T-helper 1 cell (primary cell): ENCODE data around the gene CRYBB3.
A peak's percentile ranks its signal among the peaks of the same experiment; 100 is the strongest.
"Not testable (repeated sequence)": the region's sequence is repeated elsewhere in the genome, so short reads cannot be mapped to it uniquely, and the experiment has no call there.

Experiments used
- DNase-seq, 5 donors: peaks; one replicate each; pipeline ENCODE4 v3.0.0-alpha.2; 2012 to 2020

Gene CRYBB3

DNA sequence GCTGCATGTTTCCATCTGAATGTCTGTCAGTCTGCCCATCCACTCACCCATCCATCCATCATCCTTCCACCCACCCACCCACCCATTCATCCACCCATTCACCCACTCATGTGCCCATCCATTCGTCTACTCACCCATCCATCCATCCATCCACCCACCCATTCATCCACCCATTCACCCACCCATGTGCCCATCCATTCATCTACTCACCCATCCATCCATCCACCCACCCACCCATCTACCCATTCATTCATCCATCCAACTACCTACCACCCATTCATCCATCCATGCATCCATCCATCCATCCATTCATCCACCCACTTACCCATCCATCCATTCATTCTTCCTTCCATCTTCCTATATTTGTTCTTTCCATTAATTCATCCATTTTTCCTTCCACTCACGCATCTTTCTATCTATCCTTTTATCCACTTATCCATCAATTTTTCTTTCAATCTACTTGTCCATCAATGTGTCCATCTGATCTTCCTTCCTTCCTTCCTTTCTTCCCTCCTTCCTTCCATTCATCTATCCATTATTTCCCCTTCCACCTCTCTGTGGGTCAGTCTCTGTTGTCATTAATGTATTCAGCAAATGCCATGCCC, 8.0 kb downstream of the CRYBB3 start:
- no peak for DNase-seq

GRCh38 chr22:25208328-25208727, 8.7 kb downstream of the CRYBB3 start:
- DNase-seq, result no peak

GRCh38 chr22:25208743-25209505, 9.3 kb downstream of the CRYBB3 start:
- no peak for DNase-seq

- no peak for DNase-seq
Measured at GRCh38 chr22:25210793-25211192, 11.1 kb downstream of the CRYBB3 start.

- no peak for DNase-seq
Measured at GRCh38 chr22:25212337-25212736, 12.7 kb downstream of the CRYBB3 start.

- no peak for DNase-seq
Measured at GRCh38 chr22:25213221-25213620, 13.6 kb downstream of the CRYBB3 start.

DNA sequence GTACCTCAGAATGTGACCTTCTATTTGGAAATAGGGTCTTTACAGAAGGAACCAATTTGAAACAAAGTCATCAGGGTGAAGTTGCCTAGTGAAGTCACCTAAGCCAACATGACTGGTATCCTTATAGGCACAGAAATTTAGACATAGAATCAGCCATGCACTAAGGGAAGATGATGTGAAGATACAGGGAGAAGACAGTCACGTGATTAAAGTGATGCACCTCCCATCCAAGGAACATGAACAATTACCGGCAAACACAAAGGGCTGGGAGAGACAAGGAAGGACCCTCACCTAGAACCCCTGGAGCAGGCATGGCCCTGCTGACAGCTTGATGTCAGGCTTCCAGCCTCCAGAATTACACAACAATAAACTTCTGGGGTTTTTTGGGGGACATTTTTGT, 16.6 kb downstream of the CRYBB3 start:
- DNase-seq, result no peak

DNA sequence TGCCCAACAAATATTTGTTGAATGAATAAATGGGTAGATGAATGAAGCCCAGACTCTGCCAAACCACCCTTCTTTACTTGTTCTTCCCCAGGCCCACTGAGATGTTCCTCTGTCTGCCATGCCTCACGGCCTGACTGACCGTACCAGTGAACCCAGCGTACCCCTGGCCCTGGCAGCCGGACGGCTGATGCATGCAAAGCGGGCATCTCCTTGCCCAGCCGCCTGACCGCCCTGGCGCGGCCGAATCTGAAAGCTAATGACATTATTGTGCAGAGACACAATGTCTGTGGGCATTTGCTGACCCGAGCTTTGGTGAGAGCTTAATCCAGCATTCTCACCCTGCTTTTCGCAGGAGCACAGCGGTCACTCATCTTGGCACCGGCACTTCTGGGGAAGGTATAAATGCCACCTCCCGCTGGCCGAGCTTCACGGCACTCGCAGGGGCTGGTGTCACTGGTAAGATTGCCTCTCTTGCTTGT, 19.6 kb downstream of the CRYBB3 start, which contains the start of gene CRYBB2:
CRYBB2 (plus strand) TSS at position 429 of the 479 bp plus-strand sequence. CDS start 1,791 bp downstream, outside the sequence.
- no peak for DNase-seq

- DNase-seq, result no peak
Measured at GRCh38 chr22:25219948-25220442, 20.3 kb downstream of the CRYBB3 start.

DNA sequence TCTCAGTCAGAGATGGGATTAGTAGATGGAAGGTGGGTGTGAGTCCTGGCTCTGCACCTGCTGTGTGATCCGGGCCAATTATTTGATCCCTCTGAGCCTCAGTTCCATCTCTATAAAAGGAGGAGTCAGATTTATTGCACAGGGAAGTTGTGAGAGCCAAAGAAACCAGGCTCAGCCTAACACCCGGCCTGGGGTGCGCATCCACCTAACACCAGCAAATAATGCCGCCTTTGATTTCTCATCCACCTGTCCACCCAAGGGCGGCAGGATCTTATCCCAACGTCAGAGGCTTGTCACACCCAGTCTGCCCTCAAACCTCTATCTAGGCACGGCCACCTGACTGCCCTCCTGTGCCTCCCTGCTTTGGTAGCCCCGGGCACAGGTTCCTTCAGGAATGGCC, 22.1 kb downstream of the CRYBB3 start:
- DNase-seq, result no peak

GRCh38 chr22:25223269-25223850, 23.7 kb downstream of the CRYBB3 start:
- no peak for DNase-seq

- no peak for DNase-seq
Measured at GRCh38 chr22:25228822-25229221, 29.2 kb downstream of the CRYBB3 start.

- not testable (repeated sequence) for DNase-seq
Measured at GRCh38 chr22:25230760-25231159, 31.1 kb downstream of the CRYBB3 start.

DNA sequence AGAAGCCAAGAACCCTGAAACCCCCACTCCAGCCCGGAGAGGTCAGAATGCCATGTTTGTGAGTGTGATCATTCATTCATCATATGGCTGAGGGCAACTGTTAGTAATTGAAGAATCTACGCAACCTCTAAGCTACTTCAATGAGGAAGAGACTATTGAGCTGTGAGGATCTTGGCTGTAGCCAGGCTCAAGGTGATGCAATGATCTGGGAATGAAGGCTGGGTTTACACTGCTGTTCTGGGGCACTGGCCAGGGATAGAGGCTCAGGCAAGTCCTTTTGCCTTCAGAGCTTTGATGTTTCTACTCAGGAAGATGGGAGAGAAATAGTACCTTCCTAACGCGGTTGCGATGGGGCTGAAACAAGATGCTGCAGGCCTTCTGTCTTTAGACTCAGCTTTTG, 32.6 kb downstream of the CRYBB3 start:
- DNase-seq, result no peak

DNA sequence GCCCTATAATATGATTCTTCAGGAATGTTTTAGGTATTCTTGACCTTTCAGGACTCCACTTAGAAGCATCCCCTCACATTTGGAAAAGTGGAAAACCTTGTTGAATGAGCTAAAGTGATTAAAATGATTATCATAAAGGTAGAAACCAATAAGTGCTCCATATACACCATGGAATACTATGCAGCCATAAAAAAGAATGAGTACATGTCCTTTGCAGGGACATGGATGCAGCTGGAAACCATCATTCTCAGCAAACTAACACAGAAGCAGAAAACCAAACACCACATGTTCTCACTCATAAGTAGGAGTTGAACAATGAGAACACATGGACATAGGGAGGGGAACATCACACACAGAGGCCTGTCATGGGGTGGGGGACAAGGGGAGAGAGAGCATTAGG, 34.0 kb downstream of the CRYBB3 start:
- not testable (repeated sequence) for DNase-seq

GRCh38 chr22:25235547-25236290, 36.1 kb downstream of the CRYBB3 start:
- DNase-seq, result peak in 3 of 5 donors; percentile 25 to 65 (median 26)

- no peak for DNase-seq
Measured at GRCh38 chr22:25236417-25236816, 36.8 kb downstream of the CRYBB3 start.

GRCh38 chr22:25237503-25237902, 37.8 kb downstream of the CRYBB3 start:
- no peak for DNase-seq

DNA sequence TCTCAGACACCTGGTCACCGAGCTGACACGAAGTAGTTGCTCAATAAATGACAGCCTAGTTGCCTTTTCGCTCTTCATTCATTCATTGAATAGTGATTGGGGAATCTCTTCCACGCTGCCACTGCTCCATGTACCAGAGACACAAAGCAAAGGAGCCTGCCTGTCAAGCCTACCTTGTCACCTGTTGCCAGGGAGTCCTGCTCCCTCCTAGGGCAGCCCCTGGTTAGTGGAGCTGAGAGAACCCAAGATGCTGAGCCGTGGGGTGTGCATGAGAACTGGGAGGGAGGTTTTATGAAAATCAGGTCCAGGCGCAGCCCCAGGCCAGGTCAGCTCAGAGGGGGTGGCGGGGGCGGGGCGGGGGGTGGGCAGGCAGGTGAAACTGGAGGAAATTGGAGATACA, 38.4 kb downstream of the CRYBB3 start:
- DNase-seq, result not testable (repeated sequence)

GRCh38 chr22:25255169-25255568, 55.5 kb downstream of the CRYBB3 start:
- DNase-seq, result not testable (repeated sequence)
